ENCODE data around the gene C1orf35. TPM values are rescaled to one million over a fixed set of nuclear protein-coding genes. Genes with fewer than 3 reads are reported as not detected.
A peak's percentile ranks its signal among the peaks of the same experiment; 100 is the strongest.

Gene C1orf35
- total RNA-seq, result 7.1 TPM
- long read RNA-seq, transcript C1orf35-201 (8 exons, 1,427 nt), result major isoform, 13 of 23 reads
- long read RNA-seq, partial matches to known transcripts, result 4 of 23 reads
- long read RNA-seq, other reads (novel, unspliced or antisense), result 3 of 23 reads

GRCh38 chr1:228102791-228103620 lies at the start of gene C1orf35:
C1orf35 (minus strand) TSS chr1:228103325; CDS start chr1:228103227, 98 bp downstream.
- H3K27ac ChIP-seq (replicated peaks), result peak within 1 kb of the TSS; percentile 91
- H3K9me3 ChIP-seq (replicated peaks), result no peaks in the 10 kb centered on the region
- peak within 1 kb of the TSS; percentile 75 for H3K4me3 ChIP-seq
- no peak for TF ChIP-seq CTCF (IDR thresholded peaks at IDR 0.05; ENCODE audit: borderline replicate concordance)
- intact Hi-C loops (cut with micrococcal nuclease), result no loop called here
- peaks cover 57% of the 10 kb centered on the region for H3K36me3 ChIP-seq
- DNase-seq, result peak; percentile 93
- peaks cover 50% of the 10 kb centered on the region for H3K4me1 ChIP-seq
- H3K27me3 ChIP-seq (ENCODE audit: low read depth), result no peaks in the 10 kb centered on the region

- Histone ChIP-seq H3K4me1 (peaks cover 46% of the 10 kb centered on the region), H3K4me3 (no peak overlapping the region), H3K27me3 (ENCODE audit: low read depth) (no peaks in the 10 kb centered on the region), H3K27ac (replicated peaks) (no peak overlapping the region), H3K9me3 (replicated peaks) (no peaks in the 10 kb centered on the region), H3K36me3 (peaks cover 11% of the 10 kb centered on the region)
- peak; percentile 12 for DNase-seq
- TF ChIP-seq CTCF (IDR thresholded peaks at IDR 0.05; ENCODE audit: borderline replicate concordance), result no peak
- intact Hi-C loops (cut with micrococcal nuclease), result no loop called here
These were observed 49.8 kb upstream of the C1orf35 start for GRCh38 chr1:228152918-228153258.

- no peak overlapping the region for H3K4me3 ChIP-seq
- TF ChIP-seq CTCF (IDR thresholded peaks at IDR 0.05; ENCODE audit: borderline replicate concordance), result no peak
- H3K27me3 ChIP-seq (ENCODE audit: low read depth), result no peaks in the 10 kb centered on the region
- peak overlapping the region; percentile 90 for H3K27ac ChIP-seq (replicated peaks)
- no peaks in the 10 kb centered on the region for H3K9me3 ChIP-seq (replicated peaks)
- intact Hi-C loops (cut with micrococcal nuclease), result no loop called here
- H3K36me3 ChIP-seq, result peaks cover 17% of the 10 kb centered on the region
- peaks cover 51% of the 10 kb centered on the region for H3K4me1 ChIP-seq
- DNase-seq, result peak; percentile 15
These were observed 49.2 kb upstream of the C1orf35 start for GRCh38 chr1:228152097-228152917.

- Histone ChIP-seq H3K4me3 (peak overlapping the region; percentile 59), H3K4me1 (peaks cover 59% of the 10 kb centered on the region)
- peak; percentile 13 for DNase-seq
These were observed 48.2 kb upstream of the C1orf35 start for GRCh38 chr1:228151180-228151925.

More at GRCh38 chr1:228151180-228151925, 48.2 kb upstream of the C1orf35 start:
- Histone ChIP-seq H3K9me3 (replicated peaks) (no peaks in the 10 kb centered on the region), H3K27ac (replicated peaks) (peak overlapping the region; percentile 90), H3K27me3 (ENCODE audit: low read depth) (no peaks in the 10 kb centered on the region), H3K36me3 (peaks cover 26% of the 10 kb centered on the region)
- intact Hi-C loops (cut with micrococcal nuclease), result no loop called here
- TF ChIP-seq CTCF (IDR thresholded peaks at IDR 0.05; ENCODE audit: borderline replicate concordance), result no peak

All from left ventricle myocardium inferior (tissue), 1 donor.